ENCODE data around the gene IL1RAPL2. TPM values are rescaled to one million over a fixed set of nuclear protein-coding genes. Genes with fewer than 3 reads are reported as not detected.

Gene IL1RAPL2
- polyA plus RNA-seq, 3 donors: not detected

GRCh38 chrX:104745152-104745551 is 179.2 kb downstream of the IL1RAPL2 start:
- no peak overlapping the region for H3K27ac ChIP-seq (ENCODE audit: low read depth in 1 of 2, low read length in 2 of 2)
- no peaks in the 10 kb centered on the region for H3K4me1 ChIP-seq (ENCODE audit: control insufficient read depth in 1 of 2, insufficient read depth in 2 of 2, low read length in 2 of 2)
- WGBS (ENCODE audit: insufficient coverage): no CpG with 5 or more reads among the region's 1 CpG
- no peak overlapping the region for H3K9ac ChIP-seq (ENCODE audit: insufficient read depth, low read length, poor library complexity, severe bottlenecking)
- no peaks in the 10 kb centered on the region for H3K36me3 ChIP-seq (replicated peaks in 1 of 2; ENCODE audit: control insufficient read depth in 1 of 2, insufficient read depth in 2 of 2, low read length in 2 of 2)
- H3K27me3 ChIP-seq (ENCODE audit: control insufficient read depth in 2 of 2, insufficient read depth in 2 of 2, low read length in 2 of 2): no peaks in the 10 kb centered on the region
- H3K27ac Mint-ChIP-seq: no peak overlapping the region
- intact Hi-C loops (cut with micrococcal nuclease): no loop called here
- H3K4me1 Mint-ChIP-seq: no peaks in the 10 kb centered on the region
- no peak overlapping the region for H3K4me2 ChIP-seq (replicated peaks; ENCODE audit: extremely low read depth, low read length, poor library complexity, severe bottlenecking)
- peaks cover 0 to 2% (median 1%) of the 10 kb centered on the region in 3 donors for H3K27me3 Mint-ChIP-seq (ENCODE audit: low read depth in 3 of 3)
- no peaks in the 10 kb centered on the region for H3K79me2 ChIP-seq (ENCODE audit: insufficient read depth, low read length)
- DNase-seq: no peak
- H3K4me3 Mint-ChIP-seq: no peak overlapping the region
- TF ChIP-seq CTCF (IDR thresholded peaks at IDR 0.05): no peak
- H2AFZ ChIP-seq (ENCODE audit: insufficient read depth, low read depth, low read length, poor library complexity, severe bottlenecking): no peak overlapping the region
- H3K9me3 ChIP-seq (replicated peaks in 1 of 2; ENCODE audit: control insufficient read depth in 1 of 2, insufficient read depth in 1 of 2, low read length in 2 of 2): no peaks in the 10 kb centered on the region
- no peaks in the 10 kb centered on the region for H4K20me1 ChIP-seq (ENCODE audit: insufficient read depth, low read length)
- no peaks in the 10 kb centered on the region for H3K36me3 Mint-ChIP-seq
- H3K9me3 Mint-ChIP-seq: peaks cover 0 to 3% (median 0%) of the 10 kb centered on the region in 7 donors
- no peak overlapping the region for H3K4me3 ChIP-seq (replicated peaks in 1 of 3; ENCODE audit: low read depth in 2 of 3, low read length in 3 of 3)

GRCh38 chrX:104749951-104750610 is 184.1 kb downstream of the IL1RAPL2 start:
- H3K4me3 Mint-ChIP-seq: no peak overlapping the region
- Histone ChIP-seq H2AFZ (ENCODE audit: insufficient read depth, low read depth, low read length, poor library complexity, severe bottlenecking) (no peak overlapping the region), H3K27ac (ENCODE audit: low read depth in 1 of 2, low read length in 2 of 2) (no peak overlapping the region), H3K79me2 (ENCODE audit: insufficient read depth, low read length) (no peaks in the 10 kb centered on the region), H3K4me2 (replicated peaks; ENCODE audit: extremely low read depth, low read length, poor library complexity, severe bottlenecking) (no peak overlapping the region), H3K36me3 (replicated peaks in 1 of 2; ENCODE audit: control insufficient read depth in 1 of 2, insufficient read depth in 2 of 2, low read length in 2 of 2) (no peaks in the 10 kb centered on the region), H3K4me1 (ENCODE audit: control insufficient read depth in 1 of 2, insufficient read depth in 2 of 2, low read length in 2 of 2) (no peaks in the 10 kb centered on the region), H3K9me3 (replicated peaks in 1 of 2; ENCODE audit: control insufficient read depth in 1 of 2, insufficient read depth in 1 of 2, low read length in 2 of 2) (no peaks in the 10 kb centered on the region), H4K20me1 (ENCODE audit: insufficient read depth, low read length) (no peaks in the 10 kb centered on the region), H3K27me3 (ENCODE audit: control insufficient read depth in 2 of 2, insufficient read depth in 2 of 2, low read length in 2 of 2) (no peaks in the 10 kb centered on the region), H3K9ac (ENCODE audit: insufficient read depth, low read length, poor library complexity, severe bottlenecking) (no peak overlapping the region), H3K4me3 (replicated peaks in 1 of 3; ENCODE audit: low read depth in 2 of 3, low read length in 3 of 3) (no peak overlapping the region)
- peaks cover 0 to 2% (median 0%) of the 10 kb centered on the region in 3 donors for H3K27me3 Mint-ChIP-seq (ENCODE audit: low read depth in 3 of 3)
- H3K4me1 Mint-ChIP-seq: no peaks in the 10 kb centered on the region
- DNase-seq: no peak
- no CpG with 5 or more reads among the region's 2 CpGs for WGBS (ENCODE audit: insufficient coverage)
- H3K36me3 Mint-ChIP-seq: no peaks in the 10 kb centered on the region
- intact Hi-C loops (cut with micrococcal nuclease): no loop called here
- no peak overlapping the region for H3K27ac Mint-ChIP-seq
- peaks cover 0 to 3% (median 0%) of the 10 kb centered on the region in 7 donors for H3K9me3 Mint-ChIP-seq
- no peak for TF ChIP-seq CTCF (IDR thresholded peaks at IDR 0.05)
